ENCODE data around the gene ATF4.

Gene ATF4

GRCh38 chr22:39510529-39511149, 9.7 kb upstream of the ATF4 start:
- Histone ChIP-seq H3K27ac (ENCODE audit: low read depth in 2 of 2, low read length in 2 of 2) (no peak overlapping the region), H3K4me1 (ENCODE audit: control insufficient read depth in 2 of 2, insufficient read depth in 2 of 2, low read length in 2 of 2) (no peaks in the 10 kb centered on the region), H3K9me3 (ENCODE audit: control insufficient read depth in 2 of 2, low read length in 2 of 2) (no peaks in the 10 kb centered on the region), H3K27me3 (ENCODE audit: control insufficient read depth in 2 of 2, insufficient read depth in 2 of 2, low read length in 2 of 2) (no peaks in the 10 kb centered on the region), H3K36me3 (ENCODE audit: control insufficient read depth in 2 of 2, insufficient read depth in 2 of 2, low read length in 2 of 2) (peaks cover 73 to 88% of the 10 kb centered on the region in 2 donors), H3K9ac (ENCODE audit: low read depth in 1 of 2, low read length in 2 of 2) (no peak overlapping the region), H3K4me3 (ENCODE audit: low read length in 2 of 2) (no peak overlapping the region)

GRCh38 chr22:39511226-39511625, 9.1 kb upstream of the ATF4 start:
- Histone ChIP-seq H3K27ac (ENCODE audit: low read depth in 2 of 2, low read length in 2 of 2) (no peak overlapping the region), H3K36me3 (ENCODE audit: control insufficient read depth in 2 of 2, insufficient read depth in 2 of 2, low read length in 2 of 2) (peaks cover 72 to 87% of the 10 kb centered on the region in 2 donors), H3K4me1 (ENCODE audit: control insufficient read depth in 2 of 2, insufficient read depth in 2 of 2, low read length in 2 of 2) (no peaks in the 10 kb centered on the region)

GRCh38 chr22:39512026-39512425, 8.3 kb upstream of the ATF4 start:
- no peaks in the 10 kb centered on the region for H3K27me3 ChIP-seq (ENCODE audit: control insufficient read depth in 2 of 2, insufficient read depth in 2 of 2, low read length in 2 of 2)
- H3K27ac ChIP-seq (ENCODE audit: low read depth in 2 of 2, low read length in 2 of 2): no peak overlapping the region
- H3K4me1 ChIP-seq (ENCODE audit: control insufficient read depth in 2 of 2, insufficient read depth in 2 of 2, low read length in 2 of 2): no peaks in the 10 kb centered on the region
- no peak overlapping the region for H3K9ac ChIP-seq (ENCODE audit: low read depth in 1 of 2, low read length in 2 of 2)
- H3K9me3 ChIP-seq (ENCODE audit: control insufficient read depth in 2 of 2, low read length in 2 of 2): no peaks in the 10 kb centered on the region
- no peak overlapping the region for H3K4me3 ChIP-seq (ENCODE audit: low read length in 2 of 2)
- H3K36me3 ChIP-seq (ENCODE audit: control insufficient read depth in 2 of 2, insufficient read depth in 2 of 2, low read length in 2 of 2): peaks cover 64 to 80% of the 10 kb centered on the region in 2 donors

More at GRCh38 chr22:39511226-39511625, 9.1 kb upstream of the ATF4 start:
- H3K9ac ChIP-seq (ENCODE audit: low read depth in 1 of 2, low read length in 2 of 2): no peak overlapping the region
- H3K27me3 ChIP-seq (ENCODE audit: control insufficient read depth in 2 of 2, insufficient read depth in 2 of 2, low read length in 2 of 2): no peaks in the 10 kb centered on the region
- H3K9me3 ChIP-seq (ENCODE audit: control insufficient read depth in 2 of 2, low read length in 2 of 2): no peaks in the 10 kb centered on the region
- H3K4me3 ChIP-seq (ENCODE audit: low read length in 2 of 2): no peak overlapping the region

- Histone ChIP-seq H3K4me1 (ENCODE audit: control insufficient read depth in 2 of 2, insufficient read depth in 2 of 2, low read length in 2 of 2) (peaks cover 2 to 6% of the 10 kb centered on the region in 2 donors), H3K9ac (ENCODE audit: low read depth in 1 of 2, low read length in 2 of 2) (no peak overlapping the region), H3K4me3 (ENCODE audit: low read length in 2 of 2) (no peak overlapping the region), H3K27ac (ENCODE audit: low read depth in 2 of 2, low read length in 2 of 2) (no peak overlapping the region), H3K36me3 (ENCODE audit: control insufficient read depth in 2 of 2, insufficient read depth in 2 of 2, low read length in 2 of 2) (peaks cover 59 to 67% of the 10 kb centered on the region in 2 donors), H3K27me3 (ENCODE audit: control insufficient read depth in 2 of 2, insufficient read depth in 2 of 2, low read length in 2 of 2) (no peaks in the 10 kb centered on the region), H3K9me3 (ENCODE audit: control insufficient read depth in 2 of 2, low read length in 2 of 2) (no peaks in the 10 kb centered on the region)
Measured at GRCh38 chr22:39513791-39514190, 6.6 kb upstream of the ATF4 start.

GRCh38 chr22:39514373-39514973, 5.9 kb upstream of the ATF4 start:
- peaks cover 57 to 61% of the 10 kb centered on the region in 2 donors for H3K36me3 ChIP-seq (ENCODE audit: control insufficient read depth in 2 of 2, insufficient read depth in 2 of 2, low read length in 2 of 2)
- peaks cover 8 to 11% of the 10 kb centered on the region in 2 donors for H3K4me1 ChIP-seq (ENCODE audit: control insufficient read depth in 2 of 2, insufficient read depth in 2 of 2, low read length in 2 of 2)
- no peak overlapping the region for H3K9ac ChIP-seq (ENCODE audit: low read depth in 1 of 2, low read length in 2 of 2)

GRCh38 chr22:39515266-39516050, 4.9 kb upstream of the ATF4 start:
- Histone ChIP-seq H3K4me3 (ENCODE audit: low read length in 2 of 2) (no peak overlapping the region), H3K9me3 (ENCODE audit: control insufficient read depth in 2 of 2, low read length in 2 of 2) (no peaks in the 10 kb centered on the region), H3K27ac (ENCODE audit: low read depth in 2 of 2, low read length in 2 of 2) (no peak overlapping the region), H3K9ac (ENCODE audit: low read depth in 1 of 2, low read length in 2 of 2) (no peak overlapping the region), H3K27me3 (ENCODE audit: control insufficient read depth in 2 of 2, insufficient read depth in 2 of 2, low read length in 2 of 2) (no peaks in the 10 kb centered on the region), H3K36me3 (ENCODE audit: control insufficient read depth in 2 of 2, insufficient read depth in 2 of 2, low read length in 2 of 2) (peaks cover 52 to 53% of the 10 kb centered on the region in 2 donors), H3K4me1 (ENCODE audit: control insufficient read depth in 2 of 2, insufficient read depth in 2 of 2, low read length in 2 of 2) (peaks cover 8 to 11% of the 10 kb centered on the region in 2 donors)

More at GRCh38 chr22:39514373-39514973, 5.9 kb upstream of the ATF4 start:
- Histone ChIP-seq H3K27me3 (ENCODE audit: control insufficient read depth in 2 of 2, insufficient read depth in 2 of 2, low read length in 2 of 2) (no peaks in the 10 kb centered on the region), H3K27ac (ENCODE audit: low read depth in 2 of 2, low read length in 2 of 2) (no peak overlapping the region), H3K4me3 (ENCODE audit: low read length in 2 of 2) (no peak overlapping the region), H3K9me3 (ENCODE audit: control insufficient read depth in 2 of 2, low read length in 2 of 2) (no peaks in the 10 kb centered on the region)

GRCh38 chr22:39517470-39517869, 2.9 kb upstream of the ATF4 start:
- Histone ChIP-seq H3K27ac (ENCODE audit: low read depth in 2 of 2, low read length in 2 of 2) (no peak overlapping the region), H3K9ac (ENCODE audit: low read depth in 1 of 2, low read length in 2 of 2) (no peak overlapping the region), H3K9me3 (ENCODE audit: control insufficient read depth in 2 of 2, low read length in 2 of 2) (no peaks in the 10 kb centered on the region), H3K4me3 (ENCODE audit: low read length in 2 of 2) (no peak overlapping the region), H3K27me3 (ENCODE audit: control insufficient read depth in 2 of 2, insufficient read depth in 2 of 2, low read length in 2 of 2) (no peaks in the 10 kb centered on the region), H3K36me3 (ENCODE audit: control insufficient read depth in 2 of 2, insufficient read depth in 2 of 2, low read length in 2 of 2) (peaks cover 47% of the 10 kb centered on the region in 2 donors), H3K4me1 (ENCODE audit: control insufficient read depth in 2 of 2, insufficient read depth in 2 of 2, low read length in 2 of 2) (peaks cover 19 to 21% of the 10 kb centered on the region in 2 donors)

- Histone ChIP-seq H3K27ac (ENCODE audit: low read depth in 2 of 2, low read length in 2 of 2) (peak overlapping the region in 1 of 2 donors; percentile 99), H3K36me3 (ENCODE audit: control insufficient read depth in 2 of 2, insufficient read depth in 2 of 2, low read length in 2 of 2) (peaks cover 48 to 49% of the 10 kb centered on the region in 2 donors), H3K9ac (ENCODE audit: low read depth in 1 of 2, low read length in 2 of 2) (no peak overlapping the region), H3K4me3 (ENCODE audit: low read length in 2 of 2) (no peak overlapping the region), H3K9me3 (ENCODE audit: control insufficient read depth in 2 of 2, low read length in 2 of 2) (no peaks in the 10 kb centered on the region), H3K4me1 (ENCODE audit: control insufficient read depth in 2 of 2, insufficient read depth in 2 of 2, low read length in 2 of 2) (peaks cover 27 to 29% of the 10 kb centered on the region in 2 donors), H3K27me3 (ENCODE audit: control insufficient read depth in 2 of 2, insufficient read depth in 2 of 2, low read length in 2 of 2) (no peaks in the 10 kb centered on the region)
Measured at GRCh38 chr22:39518144-39518786, 2.1 kb upstream of the ATF4 start.

- H3K27me3 ChIP-seq (ENCODE audit: control insufficient read depth in 2 of 2, insufficient read depth in 2 of 2, low read length in 2 of 2): no peaks in the 10 kb centered on the region
- H3K27ac ChIP-seq (ENCODE audit: low read depth in 2 of 2, low read length in 2 of 2): peak overlapping the region; percentile 99 to 100
- peak overlapping the region; percentile 98 to 99 for H3K9ac ChIP-seq (ENCODE audit: low read depth in 1 of 2, low read length in 2 of 2)
- H3K36me3 ChIP-seq (ENCODE audit: control insufficient read depth in 2 of 2, insufficient read depth in 2 of 2, low read length in 2 of 2): peaks cover 43 to 44% of the 10 kb centered on the region in 2 donors
- peak overlapping the region; percentile 95 to 98 for H3K4me3 ChIP-seq (ENCODE audit: low read length in 2 of 2)
- peaks cover 32 to 34% of the 10 kb centered on the region in 2 donors for H3K4me1 ChIP-seq (ENCODE audit: control insufficient read depth in 2 of 2, insufficient read depth in 2 of 2, low read length in 2 of 2)
- no peaks in the 10 kb centered on the region for H3K9me3 ChIP-seq (ENCODE audit: control insufficient read depth in 2 of 2, low read length in 2 of 2)
Measured at GRCh38 chr22:39518996-39519680, 1.2 kb upstream of the ATF4 start.

Measured in mucosa of rectum (tissue), 2 donors.